GM19452 (cell line): ENCODE measurements around the gene C5AR1.
"Not testable (repeated sequence)": the region's sequence is repeated elsewhere in the genome, so short reads cannot be mapped to it uniquely, and the experiment has no call there.

Experiments
- ATAC-seq: cut with Tn5 transposase; IDR thresholded peaks from one replicate; pipeline ENCODE4 v1.9.1; 2021; ENCODE audit not compliant: unreplicated experiment

C5AR1 gene

DNA sequence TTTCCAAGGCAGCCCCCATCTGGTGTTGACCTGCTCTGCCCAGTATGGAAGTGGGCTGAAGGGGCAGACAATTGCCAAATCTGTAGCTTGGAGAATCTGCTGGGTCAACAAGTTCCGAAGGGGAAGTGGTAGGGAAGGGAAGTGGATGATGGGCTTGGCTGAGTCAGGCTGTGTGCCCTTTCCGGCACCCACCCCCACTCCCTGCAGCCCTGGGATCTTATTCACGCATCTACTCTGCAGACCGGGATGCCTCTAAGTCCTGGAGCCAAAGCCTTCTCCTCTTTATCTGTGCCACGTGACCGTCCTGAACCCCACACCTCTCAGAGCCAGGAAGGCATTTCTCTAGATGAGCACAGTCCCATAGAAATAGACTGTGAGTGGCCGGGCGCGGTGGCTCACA lies 14.8 kb downstream of the C5AR1 start:
- no peak for ATAC-seq

DNA sequence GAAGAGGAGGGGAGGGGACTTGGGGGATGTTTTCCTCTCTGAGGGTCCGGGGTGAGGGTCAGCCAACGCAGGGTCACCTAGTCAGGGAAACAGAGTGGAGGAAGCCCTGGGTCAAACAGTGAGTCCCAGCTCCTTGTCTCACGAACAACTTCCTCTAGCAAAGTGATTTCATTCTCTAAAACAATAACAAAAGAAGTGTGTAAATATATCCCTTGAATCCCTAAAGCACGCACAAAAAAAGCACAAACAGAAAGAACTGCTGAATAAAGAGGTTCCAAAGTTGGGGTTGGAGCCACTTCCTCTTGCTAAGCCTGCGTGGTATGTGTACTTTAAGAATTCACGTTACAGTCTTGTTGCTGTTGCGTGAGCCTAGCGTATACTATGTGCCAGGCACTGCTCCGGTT lies 20.8 kb downstream of the C5AR1 start:
- ATAC-seq: no peak

- ATAC-seq: no peak
These were observed 21.8 kb downstream of the C5AR1 start for GRCh38 chr19:47331490-47331889.

DNA sequence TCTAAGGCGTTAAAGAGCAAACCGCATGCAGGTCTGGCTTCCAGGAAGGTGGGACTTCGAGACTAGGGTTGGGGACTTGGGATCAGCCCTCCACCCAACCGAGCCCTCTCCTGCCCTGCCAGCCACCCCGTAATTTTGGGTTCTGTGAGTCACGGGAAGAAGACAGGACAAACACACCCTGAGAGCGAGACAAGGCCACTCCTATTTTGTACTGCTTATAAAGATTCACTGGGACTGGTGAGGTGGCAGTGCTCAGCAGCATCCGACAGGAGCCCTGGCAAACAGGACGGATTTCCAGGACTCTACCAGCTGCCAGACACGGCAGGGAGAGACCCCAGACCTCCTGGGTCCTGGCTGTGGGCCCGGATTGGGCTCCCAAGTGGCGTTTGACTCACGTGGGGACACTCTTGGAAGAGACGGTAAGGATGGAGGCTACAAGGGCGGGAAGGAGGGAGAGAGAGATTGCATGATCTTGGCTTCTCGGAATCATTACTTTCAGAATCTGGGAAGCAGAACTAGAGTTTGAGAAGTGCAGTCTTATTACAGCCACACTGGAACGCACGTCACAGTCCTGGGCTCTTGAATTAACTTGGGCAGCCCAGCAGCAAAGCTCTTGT lies 22.4 kb downstream of the C5AR1 start, which contains the start of gene C5AR2:
C5AR2 (plus strand) TSS at position 245 of the 617 bp plus-strand sequence. CDS start 8,625 bp downstream, outside the sequence.
- ATAC-seq: no peak

GRCh38 chr19:47336765-47337718 lies 27.4 kb downstream of the C5AR1 start:
- ATAC-seq: not testable (repeated sequence)

DNA sequence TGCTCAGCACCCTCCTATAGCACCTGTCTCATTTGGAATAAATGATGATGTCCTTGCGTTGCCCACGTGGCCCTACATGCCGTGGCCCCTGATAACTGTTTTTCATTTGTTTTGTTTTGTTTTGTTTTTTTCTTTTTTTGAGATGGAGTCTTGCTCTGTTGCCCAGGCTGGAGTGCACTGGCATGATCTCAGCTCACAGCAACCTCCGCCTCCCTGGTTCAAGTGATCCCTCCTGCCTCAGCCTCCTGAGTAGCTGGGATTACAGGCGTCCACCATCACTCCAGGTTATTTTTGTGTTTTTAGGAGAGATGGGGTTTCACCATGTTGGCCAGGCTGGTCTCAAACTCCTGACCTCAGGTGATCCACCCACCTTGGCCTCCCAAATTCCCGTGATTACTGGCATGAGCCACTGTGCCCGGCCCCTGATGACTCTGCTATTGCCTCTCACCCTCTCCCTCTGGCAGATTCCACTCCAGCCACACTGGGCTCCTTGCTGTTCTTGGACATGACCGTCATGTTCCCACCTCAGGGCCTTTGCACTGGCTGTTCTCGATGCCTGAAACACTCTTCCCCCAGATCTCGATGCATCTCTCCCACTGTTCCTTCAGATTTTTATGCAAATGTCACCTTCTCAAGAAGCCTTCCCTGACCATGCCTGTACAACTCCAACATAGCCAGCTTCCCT lies 29.7 kb downstream of the C5AR1 start:
- ATAC-seq: no peak

DNA sequence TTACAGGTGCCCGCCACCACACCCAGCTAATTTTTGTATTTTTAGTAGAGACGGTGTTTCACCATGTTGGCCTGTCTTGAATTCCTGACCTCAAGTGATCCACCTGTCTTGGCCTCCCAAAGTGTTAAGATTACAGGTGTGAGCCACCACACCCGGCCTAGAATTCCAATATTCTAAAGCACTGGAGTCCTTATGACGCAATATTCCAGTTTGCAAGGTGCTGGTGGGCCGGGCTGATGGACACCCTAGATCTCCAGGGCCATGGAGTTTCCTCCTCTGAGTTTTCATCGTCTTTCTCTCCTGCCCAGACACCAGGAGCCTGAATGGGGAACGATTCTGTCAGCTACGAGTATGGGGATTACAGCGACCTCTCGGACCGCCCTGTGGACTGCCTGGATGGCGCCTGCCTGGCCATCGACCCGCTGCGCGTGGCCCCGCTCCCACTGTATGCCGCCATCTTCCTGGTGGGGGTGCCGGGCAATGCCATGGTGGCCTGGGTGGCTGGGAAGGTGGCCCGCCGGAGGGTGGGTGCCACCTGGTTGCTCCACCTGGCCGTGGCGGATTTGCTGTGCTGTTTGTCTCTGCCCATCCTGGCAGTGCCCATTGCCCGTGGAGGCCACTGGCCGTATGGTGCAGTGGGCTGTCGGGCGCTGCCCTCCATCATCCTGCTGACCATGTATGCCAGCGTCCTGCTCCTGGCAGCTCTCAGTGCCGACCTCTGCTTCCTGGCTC lies 31.0 kb downstream of the C5AR1 start:
- ATAC-seq: no peak

GRCh38 chr19:47341734-47342133 lies 32.1 kb downstream of the C5AR1 start:
- no peak for ATAC-seq

- no peak for ATAC-seq
These were observed 33.6 kb downstream of the C5AR1 start for GRCh38 chr19:47343194-47343802.

- ATAC-seq: no peak
These were observed 34.8 kb downstream of the C5AR1 start for GRCh38 chr19:47344425-47344824.

- ATAC-seq: not testable (repeated sequence)
These were observed 36.4 kb downstream of the C5AR1 start for GRCh38 chr19:47346024-47346423.

GRCh38 chr19:47348819-47349795 lies 39.4 kb downstream of the C5AR1 start, which contains the start of gene DHX34:
TSS of gene DHX34 (plus strand) at chr19:47349315. CDS start at chr19:47353031, 3,716 bp downstream.
- peak; percentile 93 for ATAC-seq

GRCh38 chr19:47350630-47351029 lies 41.0 kb downstream of the C5AR1 start:
- ATAC-seq: no peak

GRCh38 chr19:47351548-47351947 lies 41.9 kb downstream of the C5AR1 start:
- no peak for ATAC-seq

DNA sequence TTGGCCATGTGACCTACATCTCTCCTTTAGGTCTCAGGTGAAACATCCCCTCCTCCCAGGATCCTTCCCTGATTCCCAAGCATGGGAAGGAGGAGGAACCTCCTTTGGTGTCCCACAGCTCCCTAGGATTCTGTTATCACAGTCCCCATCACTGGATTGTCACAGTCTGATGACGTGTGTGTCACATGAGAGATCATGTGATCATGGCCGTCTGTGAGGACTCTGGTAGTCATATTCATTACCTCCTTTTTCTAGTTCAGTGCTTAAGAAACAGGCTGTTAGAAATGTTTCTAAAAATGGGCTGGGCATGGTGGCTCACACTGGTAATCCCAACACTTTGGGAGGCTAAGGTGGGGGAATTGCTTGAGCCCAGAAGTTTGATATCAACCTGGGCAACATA lies 42.4 kb downstream of the C5AR1 start:
- no peak for ATAC-seq

DNA sequence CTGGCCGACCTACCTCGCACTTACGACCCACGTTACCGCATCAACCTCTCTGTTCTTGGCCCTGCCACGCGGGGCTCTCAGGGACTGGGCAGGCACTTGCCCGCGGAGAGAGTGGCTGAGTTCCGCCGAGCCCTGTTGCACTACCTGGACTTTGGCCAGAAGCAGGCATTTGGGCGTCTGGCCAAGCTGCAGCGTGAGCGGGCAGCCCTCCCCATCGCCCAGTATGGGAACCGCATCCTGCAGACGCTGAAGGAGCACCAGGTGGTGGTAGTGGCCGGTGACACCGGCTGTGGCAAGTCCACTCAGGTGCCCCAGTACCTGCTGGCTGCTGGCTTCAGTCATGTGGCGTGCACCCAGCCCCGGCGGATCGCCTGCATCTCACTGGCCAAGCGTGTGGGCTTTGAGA lies 43.6 kb downstream of the C5AR1 start:
- no peak for ATAC-seq

GRCh38 chr19:47356900-47357299 lies 47.2 kb downstream of the C5AR1 start:
- no peak for ATAC-seq

GRCh38 chr19:47357788-47358680 lies 48.4 kb downstream of the C5AR1 start:
- ATAC-seq: no peak
